NCI-H82 (cell line): Measurements from ENCODE around the gene WDR93.

ENCODE experiments used
- DNase-seq: peaks from one replicate; lab custom pipeline; 2025; lab: John Stamatoyannopoulos, UW

Gene WDR93

GRCh38 chr15:89662893-89663626, 27.6 kb upstream of the WDR93 start:
- DNase-seq: no peak

GRCh38 chr15:89664441-89665350, 25.9 kb upstream of the WDR93 start:
- DNase-seq: no peak

GRCh38 chr15:89665449-89666181, 25.0 kb upstream of the WDR93 start:
- peak; percentile 38 for DNase-seq

- no peak for DNase-seq
These were observed 24.3 kb upstream of the WDR93 start for GRCh38 chr15:89666184-89666857.

DNA sequence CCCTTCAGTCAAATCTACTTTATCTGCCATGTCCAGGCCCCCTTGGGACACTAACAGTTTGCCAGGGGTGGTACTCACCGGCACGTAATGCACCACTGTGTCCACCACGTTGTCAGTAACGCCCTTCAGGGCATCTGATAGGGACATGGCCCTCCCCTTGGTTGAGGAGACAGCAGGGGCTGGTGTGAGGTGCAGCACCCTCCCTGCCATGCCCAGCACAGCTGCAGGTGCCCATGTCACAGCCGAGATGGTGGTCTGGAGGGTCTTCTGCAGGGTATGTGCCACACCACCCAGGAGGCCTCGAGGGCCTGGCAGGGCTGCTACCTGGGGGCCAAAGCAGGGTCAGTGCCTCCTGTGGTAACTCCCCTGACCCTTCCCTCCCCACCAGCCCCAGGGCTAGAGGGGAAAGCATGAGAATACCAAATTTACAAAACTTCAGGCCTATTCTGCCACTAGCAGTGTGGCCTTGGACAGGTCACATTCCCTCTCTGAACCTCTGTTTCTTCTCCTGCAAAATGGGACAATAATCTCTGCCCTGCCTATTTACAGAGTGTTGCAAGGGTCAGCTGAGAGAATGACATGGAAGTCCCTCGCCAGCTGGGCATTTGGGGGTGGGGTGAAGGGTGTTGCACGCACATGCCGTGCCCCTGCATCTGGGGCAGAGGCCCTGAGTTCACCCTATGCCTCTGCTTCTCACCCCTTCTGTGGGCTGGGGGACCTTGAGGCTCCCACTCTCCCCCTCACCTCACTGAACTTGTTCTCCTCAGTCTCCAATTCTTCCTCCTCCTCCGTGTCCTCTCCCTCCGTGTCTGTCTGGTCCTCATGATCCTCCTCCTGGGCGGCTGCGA, 23.5 kb upstream of the WDR93 start:
- no peak for DNase-seq

DNA sequence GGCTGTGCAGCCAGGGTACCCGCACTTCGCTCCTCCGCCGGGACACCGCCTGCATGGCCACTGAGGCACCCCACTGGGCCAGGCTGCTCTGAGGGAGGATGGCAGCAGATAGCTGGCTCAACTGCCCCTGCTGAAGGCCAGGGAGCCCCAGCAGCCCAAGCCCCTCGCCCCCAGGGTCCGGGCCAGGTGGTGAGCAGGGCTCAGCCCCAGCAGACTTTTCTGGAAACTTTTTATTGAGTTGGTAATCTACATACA, 23.0 kb upstream of the WDR93 start:
- DNase-seq: no peak

DNA sequence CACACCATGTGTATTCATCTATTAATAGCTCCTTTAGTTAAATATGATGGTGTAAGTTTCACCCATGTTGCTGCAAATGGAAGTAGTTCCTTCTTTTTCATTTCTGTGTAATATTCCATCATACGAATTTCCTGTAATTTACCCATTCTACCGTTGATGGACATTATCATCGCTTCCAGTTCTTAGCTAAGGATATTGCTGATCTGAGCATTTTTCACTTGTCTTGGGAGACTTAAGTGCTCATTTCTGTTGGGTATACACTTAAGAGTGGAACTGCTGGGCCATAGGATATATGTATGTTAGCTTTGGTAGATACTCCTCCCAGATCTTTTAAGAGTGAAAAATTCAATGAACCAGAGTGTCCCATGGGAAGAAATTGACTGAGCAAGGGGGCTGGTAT, 22.4 kb upstream of the WDR93 start:
- no peak for DNase-seq

GRCh38 chr15:89669309-89669865, 21.2 kb upstream of the WDR93 start:
- DNase-seq: no peak

DNA sequence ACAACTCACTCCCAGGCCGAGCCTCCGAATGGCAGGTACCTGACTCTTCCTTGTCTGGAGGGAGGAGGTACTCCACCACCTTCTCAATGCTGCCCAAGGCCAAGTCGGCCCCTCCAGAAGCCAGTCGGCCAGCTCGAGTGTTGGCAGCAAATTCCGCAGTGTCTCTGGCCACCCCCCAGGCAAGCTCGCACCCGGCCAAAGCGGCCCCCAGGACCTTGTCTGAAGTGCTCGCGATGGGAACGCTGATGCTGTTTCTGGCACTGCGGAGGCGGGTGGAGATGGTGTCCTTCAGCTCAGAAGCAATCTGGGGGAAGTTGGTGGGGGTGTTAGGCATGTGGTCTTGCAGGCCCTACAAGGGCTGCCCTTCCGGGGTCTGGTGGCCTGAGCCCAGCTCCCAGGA, 20.7 kb upstream of the WDR93 start:
- DNase-seq: no peak

DNA sequence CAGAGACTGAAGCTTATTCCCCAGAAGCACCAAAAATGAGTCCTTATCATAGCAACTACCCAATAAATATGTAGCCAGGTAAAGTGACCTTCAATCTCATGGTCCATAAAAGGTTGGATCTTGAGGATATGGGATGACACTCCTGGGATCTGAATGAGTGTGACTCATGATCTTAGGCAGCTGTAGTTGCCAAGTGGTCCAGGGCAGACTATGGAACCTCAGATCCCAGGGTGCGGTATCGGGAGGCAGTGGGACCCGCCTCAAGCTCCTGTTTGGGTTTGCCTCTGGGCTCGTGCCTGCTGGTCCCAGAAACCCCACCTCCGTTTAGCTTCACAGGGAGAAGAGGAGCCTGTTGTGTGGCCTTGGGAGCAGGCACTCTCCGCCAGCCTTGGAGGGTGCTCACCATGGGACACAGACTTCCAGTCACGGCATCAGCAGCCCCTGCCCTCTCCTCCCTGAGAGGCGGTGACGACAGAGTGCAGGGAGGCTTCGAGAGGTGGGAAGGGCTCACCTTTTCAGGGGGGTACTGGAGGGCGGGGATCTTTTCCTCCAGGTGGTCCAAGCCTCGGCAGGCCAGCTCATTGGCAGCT, 19.5 kb upstream of the WDR93 start:
- no peak for DNase-seq

DNA sequence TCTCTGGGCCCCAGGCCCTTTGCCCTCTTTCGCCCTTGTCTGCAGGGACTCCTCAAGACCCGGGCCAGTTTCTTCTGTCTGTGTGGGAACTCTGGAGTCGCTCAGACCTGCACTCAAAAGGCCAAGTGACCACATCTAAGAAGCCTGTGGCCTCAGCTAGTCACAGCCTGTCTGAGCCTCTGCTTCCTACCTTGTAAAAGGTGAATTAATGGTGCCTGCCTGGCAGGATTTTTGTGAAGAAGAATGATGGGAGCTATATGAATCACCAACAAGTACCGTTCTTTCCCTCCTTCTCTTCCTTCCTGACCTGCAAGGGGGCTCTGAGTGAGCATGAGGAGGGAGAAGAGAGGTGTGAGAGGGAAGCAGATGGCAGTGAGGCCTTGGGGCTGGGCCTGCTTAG, 18.9 kb upstream of the WDR93 start:
- no peak for DNase-seq

- no peak for DNase-seq
These were observed 18.1 kb upstream of the WDR93 start for GRCh38 chr15:89672221-89673164.

- peak; percentile 79 for DNase-seq
These were observed 17.5 kb upstream of the WDR93 start for GRCh38 chr15:89673165-89673512.

- DNase-seq: no peak
These were observed 16.1 kb upstream of the WDR93 start for GRCh38 chr15:89674526-89674925.

GRCh38 chr15:89675606-89676005, 15.0 kb upstream of the WDR93 start:
- DNase-seq: no peak

DNA sequence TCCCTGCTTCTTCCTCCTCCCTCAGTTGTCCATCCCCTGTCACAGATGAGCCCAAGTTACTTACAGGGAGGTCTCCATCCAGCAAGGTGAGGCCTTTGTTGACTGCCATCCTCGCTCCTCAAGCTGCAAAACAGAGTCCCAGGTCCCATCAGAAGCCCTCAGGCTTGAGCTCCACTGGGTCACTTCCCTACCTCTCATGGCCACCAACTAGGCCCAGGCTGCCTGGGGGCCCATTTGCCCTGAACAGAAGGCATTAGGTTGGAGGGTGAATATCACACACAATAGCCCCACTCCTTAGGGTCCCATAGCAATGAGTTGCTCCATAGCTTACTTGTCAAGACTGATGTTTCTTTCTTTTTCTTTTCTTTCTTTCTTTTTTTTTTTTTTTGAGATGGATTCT, 13.2 kb upstream of the WDR93 start:
- no peak for DNase-seq

GRCh38 chr15:89679212-89679611, 11.4 kb upstream of the WDR93 start, which contains the start of gene PLIN1:
Gene PLIN1 (minus strand): TSS chr15:89679367. CDS start chr15:89677489, 1,878 bp downstream.
- no peak for DNase-seq

DNA sequence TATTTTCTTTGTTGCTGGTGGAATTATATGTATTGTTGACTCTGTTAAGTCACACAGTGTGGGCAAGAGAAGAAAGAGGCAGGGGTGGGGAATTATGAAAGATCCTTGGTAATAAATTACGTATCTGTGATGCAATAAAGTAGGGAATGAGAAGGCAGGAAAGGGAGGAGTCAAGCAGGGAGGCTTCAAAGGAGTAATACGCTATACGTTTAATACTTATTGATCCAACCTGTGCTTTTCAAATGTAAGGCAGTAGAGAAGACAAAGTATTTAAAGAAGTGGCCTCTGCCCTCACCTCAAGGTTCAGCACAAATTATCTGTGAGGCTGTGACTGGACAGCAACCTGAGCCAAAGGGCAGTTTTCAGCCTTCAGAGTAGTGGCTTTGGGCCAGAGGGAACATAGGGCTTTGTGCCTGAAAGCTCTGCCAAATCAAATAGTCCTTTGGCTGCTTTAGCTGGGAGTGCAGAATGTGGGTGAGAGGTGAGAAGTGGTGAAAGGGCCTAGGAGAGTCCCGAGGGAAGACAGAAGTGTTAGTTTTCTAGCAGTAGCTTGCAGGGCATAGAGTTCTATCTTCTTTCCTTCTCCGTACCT, 10.2 kb upstream of the WDR93 start:
- DNase-seq: no peak

DNA sequence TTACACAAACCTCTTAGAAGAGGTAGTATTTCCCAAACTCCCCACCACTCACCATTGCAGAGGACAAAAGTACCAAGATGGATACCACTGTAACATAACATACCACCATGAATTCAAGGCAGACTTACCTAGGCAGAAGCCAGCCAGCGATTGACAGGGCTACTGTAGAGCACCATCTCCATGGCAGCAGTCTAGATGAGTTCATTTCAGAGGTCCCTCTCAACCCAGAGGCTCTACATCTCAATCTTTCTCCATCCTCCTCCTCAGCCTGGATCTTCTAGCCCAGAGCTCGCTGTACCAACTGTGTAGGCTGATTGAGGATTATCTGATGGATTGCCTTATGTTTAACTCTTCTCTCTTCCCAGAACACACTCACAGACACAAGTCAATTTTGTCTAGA, 9.5 kb upstream of the WDR93 start:
- no peak for DNase-seq
